SU-DHL-6 (cell line): ENCODE data around the gene THUMPD3.

Experiments
- H2AFZ ChIP-seq: fragments of 200-600 bp; sonication (generic); 2 replicates; pipeline ENCODE4 v1.6.1; 2014; ENCODE audit warnings: low read depth, mild to moderate bottlenecking, moderate library complexity, mixed read lengths, antibody characterized with exemption, low read length; ENCODE audit not compliant: severe bottlenecking
- H3F3A ChIP-seq: fragments of 200-600 bp; shearing (Covaris generic); 2 replicates; pipeline ENCODE4 v1.6.0; 2016; ENCODE audit warnings: antibody characterized with exemption, mild to moderate bottlenecking; ENCODE audit not compliant: insufficient read depth
- H3K27ac ChIP-seq: fragments of 200-600 bp; sonication (generic); 2 replicates; pipeline ENCODE4 v1.5.1; 2016; ENCODE audit warnings: low read depth, mild to moderate bottlenecking, low read length, moderate library complexity, mixed read lengths
- H3K27me3 ChIP-seq: fragments of 200-600 bp; sonication (generic), shearing (Covaris generic); 2 replicates; pipeline ENCODE4 v1.6.0; 2014; ENCODE audit warnings: mild to moderate bottlenecking, low read length
- H3K36me3 ChIP-seq: fragments of 200-600 bp; sonication (generic); 2 replicates; pipeline ENCODE4 v1.6.1; 2014; ENCODE audit warnings: mild to moderate bottlenecking, low read length, mixed read lengths
- H3K4me2 ChIP-seq: fragments of 300-600, 200-600 bp; shearing (Covaris generic), sonication (generic); 2 replicates; pipeline ENCODE4 v1.6.0; 2014; ENCODE audit warnings: low read length, low read depth, mild to moderate bottlenecking; ENCODE audit not compliant: poor library complexity, severe bottlenecking
- H3K4me3 ChIP-seq: fragments of 200-600 bp; sonication (generic); 2 replicates; pipeline ENCODE4 v1.5.1; 2014; ENCODE audit warnings: antibody characterized with exemption, low read length, mild to moderate bottlenecking, mixed read lengths; ENCODE audit not compliant: insufficient read depth, poor library complexity, severe bottlenecking
- H3K79me2 ChIP-seq: fragments of 200-600 bp; sonication (generic); 2 replicates; pipeline ENCODE4 v1.6.1; 2014; ENCODE audit warnings: mild to moderate bottlenecking, low read length, moderate library complexity; ENCODE audit not compliant: insufficient read depth
- H3K9ac ChIP-seq: fragments of 200-600 bp; sonication (generic); 2 replicates; pipeline ENCODE4 v1.7.0; 2014; ENCODE audit warnings: mild to moderate bottlenecking, low read length
- H3K9me2 ChIP-seq: fragments of 200-600 bp; sonication (generic); replicated peaks from 2 replicates; pipeline ENCODE4 v1.6.1; 2014; ENCODE audit warnings: low read length; ENCODE audit not compliant: insufficient read depth
- H3K9me3 ChIP-seq: fragments of 200-600 bp; sonication (generic); 2 replicates; pipeline ENCODE4 v1.6.1; 2014; ENCODE audit warnings: low read length, mixed read lengths; ENCODE audit not compliant: insufficient read depth
- H4K20me1 ChIP-seq: fragments of 200-600 bp; sonication (generic); 2 replicates; pipeline ENCODE4 v1.6.1; 2014; ENCODE audit warnings: low read depth, mild to moderate bottlenecking, antibody characterized with exemption, low read length, moderate library complexity, mixed read lengths
- CTCF ChIP-seq: fragments of 200-600 bp; sonication (generic); IDR thresholded peaks from one replicate; pipeline ENCODE4 v1.5.1; 2017; ENCODE audit warnings: antibody characterized with exemption, mild to moderate bottlenecking, low read length, moderate library complexity; ENCODE audit not compliant: insufficient read depth, poor library complexity, severe bottlenecking
- EZH2phosphoT487 ChIP-seq: fragments of 200-600 bp; sonication (generic), shearing (Covaris generic); conservative IDR thresholded peaks from 2 replicates; pipeline ENCODE4 v1.6.1; 2018; ENCODE audit warnings: mild to moderate bottlenecking, antibody characterized with exemption, low read length, moderate library complexity, mixed read lengths

Gene THUMPD3

GRCh38 chr3:9362731-9363530 lies at the start of gene THUMPD3:
THUMPD3 (plus strand) TSS chr3:9363054; CDS start chr3:9365069, 2,015 bp downstream.
- Histone ChIP-seq H3K9ac (peak within 1 kb of the TSS; percentile 95), H3K36me3 (peaks cover 12% of the 10 kb centered on the region), H3K9me3 (no peaks in the 10 kb centered on the region), H3F3A (peaks cover 9% of the 10 kb centered on the region), H3K4me3 (peak within 1 kb of the TSS; percentile 91), H3K9me2 (no peaks in the 10 kb centered on the region), H3K4me2 (peak within 1 kb of the TSS; percentile 100), H3K79me2 (peaks cover 20% of the 10 kb centered on the region; the same call in 1 of the 2 replicates), H3K27me3 (no peaks in the 10 kb centered on the region), H3K27ac (peak within 1 kb of the TSS; percentile 79), H2AFZ (peak within 1 kb of the TSS; percentile 99), H4K20me1 (no peaks in the 10 kb centered on the region)
- no peak for TF ChIP-seq CTCF
- no peak for TF ChIP-seq EZH2phosphoT487

GRCh38 chr3:9314796-9315195 lies 48.1 kb upstream of the THUMPD3 start:
- Histone ChIP-seq H3F3A (no peaks in the 10 kb centered on the region), H3K9me2 (no peaks in the 10 kb centered on the region), H3K4me3 (no peak overlapping the region), H3K27ac (no peak overlapping the region), H3K27me3 (no peaks in the 10 kb centered on the region), H4K20me1 (no peaks in the 10 kb centered on the region), H2AFZ (no peak overlapping the region), H3K9me3 (no peaks in the 10 kb centered on the region), H3K36me3 (no peaks in the 10 kb centered on the region), H3K9ac (no peak overlapping the region), H3K4me2 (no peak overlapping the region), H3K79me2 (no peaks in the 10 kb centered on the region)
- TF ChIP-seq EZH2phosphoT487 = no peak

- no peak overlapping the region for H2AFZ ChIP-seq
- no peaks in the 10 kb centered on the region for H4K20me1 ChIP-seq
- no peak overlapping the region for H3K4me3 ChIP-seq
- no peak for TF ChIP-seq EZH2phosphoT487
- no peak for TF ChIP-seq CTCF
- H3K9me2 ChIP-seq = no peaks in the 10 kb centered on the region
- no peak overlapping the region for H3K4me2 ChIP-seq
- H3K9ac ChIP-seq = no peak overlapping the region
- no peaks in the 10 kb centered on the region for H3F3A ChIP-seq
- H3K79me2 ChIP-seq = no peaks in the 10 kb centered on the region
- H3K27me3 ChIP-seq = no peaks in the 10 kb centered on the region
- H3K36me3 ChIP-seq = no peaks in the 10 kb centered on the region
- no peaks in the 10 kb centered on the region for H3K9me3 ChIP-seq
- no peak overlapping the region for H3K27ac ChIP-seq
Measured at GRCh38 chr3:9316881-9317361, 45.9 kb upstream of the THUMPD3 start.

- 0 out of 2 replicates have a peak, but pooled peaks cover 3% of the 10 kb centered on the region for H3K36me3 ChIP-seq
- H3K27ac ChIP-seq = no peak overlapping the region
- no peak overlapping the region for H2AFZ ChIP-seq
- H4K20me1 ChIP-seq = no peaks in the 10 kb centered on the region
- H3K4me3 ChIP-seq = no peak overlapping the region
- no peaks in the 10 kb centered on the region for H3K79me2 ChIP-seq
- no peaks in the 10 kb centered on the region for H3K27me3 ChIP-seq
- no peaks in the 10 kb centered on the region for H3K9me2 ChIP-seq
- H3F3A ChIP-seq = no peaks in the 10 kb centered on the region
- TF ChIP-seq EZH2phosphoT487 = no peak
- TF ChIP-seq CTCF = no peak
- H3K9me3 ChIP-seq = peaks cover 8% of the 10 kb centered on the region; the same call in 1 of the 2 replicates
- no peak overlapping the region for H3K4me2 ChIP-seq
- H3K9ac ChIP-seq = no peak overlapping the region
Measured at GRCh38 chr3:9322780-9323179, 40.1 kb upstream of the THUMPD3 start.
